Panc1 (cell line): ENCODE measurements around the gene LAMB1. TPM values are rescaled to one million over a fixed set of nuclear protein-coding genes. Genes with fewer than 3 reads are reported as not detected.

Experiments
- ATAC-seq: fragments of 200-7000 bp; cut with Tn5 transposase; 2 replicates; pipeline ENCODE4 v1.9.1; 2020; ENCODE audit warnings: mild to moderate bottlenecking, moderate library complexity
- Bru-seq: library from RNA; stranded (reverse); fragments of 400-500 nt; gene quantifications from one replicate; lab custom pipeline; 2021; lab: Mats Ljungman, UMichigan
- BruChase-seq, 2 experiments: library from RNA; stranded (reverse); fragments of 400-500 nt; gene quantifications; one replicate each; lab custom pipeline; 2021; lab: Mats Ljungman, UMichigan
- BruUV-seq: library from RNA; stranded (reverse); fragments of 400-500 nt; replicated peaks from 2 replicates; lab custom pipeline; 2021; lab: Mats Ljungman, UMichigan
- CTCF ChIA-PET: fragments of 300-600 bp; sonication (Branson Sonifier 250); formaldehyde crosslinking; loops from one replicate; lab custom pipeline; 2022; ENCODE audit warnings: antibody characterized with exemption; lab: Charles Lee
- POLR2A ChIA-PET: fragments of 300-600 bp; sonication (Branson Sonifier 250); formaldehyde crosslinking; loops from one replicate; lab custom pipeline; 2022; ENCODE audit warnings: antibody characterized with exemption; lab: Charles Lee
- DNase-seq: peaks from one replicate; pipeline ENCODE4 v3.0.0-alpha.2; 2010; ENCODE audit warnings: low read depth, low spot score
- H3K27ac ChIP-seq: 2 replicates; pipeline ENCODE4 v1.5.1; 2011; ENCODE audit warnings: mild to moderate bottlenecking, low read length, inconsistent platforms
- H3K27me3 ChIP-seq: fragments of 200-500 bp; sonication (Bioruptor generic); 2 replicates; pipeline ENCODE4 v1.6.0; 2014; ENCODE audit warnings: low read length, inconsistent platforms; ENCODE audit not compliant: control insufficient read depth, insufficient read depth
- H3K36me3 ChIP-seq: fragments of 200-500 bp; sonication (Bioruptor generic); 2 replicates; pipeline ENCODE4 v1.5.1; 2014; ENCODE audit warnings: inconsistent platforms, mild to moderate bottlenecking, low read length, moderate library complexity; ENCODE audit not compliant: control insufficient read depth, insufficient read depth
- H3K4me1 ChIP-seq: 2 replicates; pipeline ENCODE4 v1.5.1; 2011; ENCODE audit warnings: inconsistent platforms, mild to moderate bottlenecking, low read length, moderate library complexity; ENCODE audit not compliant: control insufficient read depth, insufficient read depth
- H3K4me3 ChIP-seq, 2 experiments: 2 replicates each; pipeline ENCODE4 v1.5.1; 2011 to 2012; ENCODE audit warnings: low read depth in 2 of 2, low read length in 2 of 2, mild to moderate bottlenecking in 2 of 2, inconsistent platforms in 1 of 2, moderate library complexity in 1 of 2
- H3K9me3 ChIP-seq: fragments of 200-500 bp; sonication (Bioruptor generic); 2 replicates; pipeline ENCODE4 v1.5.1; 2014; ENCODE audit warnings: low read depth, mild to moderate bottlenecking, inconsistent platforms, low read length, moderate library complexity; ENCODE audit not compliant: control insufficient read depth, insufficient read depth
- CTCF ChIP-seq: fragments of 450-650 bp; IDR thresholded peaks from 2 replicates; pipeline ENCODE4 v1.5.1; 2017; ENCODE audit warnings: mild to moderate bottlenecking
- POLR2AphosphoS5 ChIP-seq: IDR thresholded peaks from 2 replicates; pipeline ENCODE4 v1.6.1; 2012; ENCODE audit warnings: mild to moderate bottlenecking, low read depth, low read length, moderate library complexity
- REST ChIP-seq, 2 experiments: IDR thresholded peaks; 2 replicates each; pipeline ENCODE4 v1.6.1; 2011 to 2012; ENCODE audit warnings: low read depth in 2 of 2, control low read depth in 1 of 2, low read length in 1 of 2, mild to moderate bottlenecking in 1 of 2, moderate library complexity in 1 of 2; ENCODE audit not compliant: insufficient read depth in 1 of 2
- SIN3A ChIP-seq: IDR thresholded peaks from 2 replicates; pipeline ENCODE4 v1.6.1; 2012; ENCODE audit warnings: low read depth, mild to moderate bottlenecking, low read length, moderate library complexity, borderline replicate concordance; ENCODE audit not compliant: insufficient read depth
- TCF7L2 ChIP-seq: IDR thresholded peaks from 2 replicates; pipeline ENCODE4 v1.6.1; 2011; ENCODE audit warnings: mild to moderate bottlenecking, low read depth, low read length, inconsistent platforms
- in situ Hi-C: cut with HindIII; loops from 2 replicates; pipeline ENCODE4 v1.10.0; 2016; ENCODE audit warnings: low sequenced_read_pairs, low pct_unique_long_range_greater_than_20kb
- intact Hi-C: fragments of 100-400 bp; cut with micrococcal nuclease; formaldehyde crosslinking; loops from one replicate; pipeline ENCODE4 v1.10.0; 2022; ENCODE audit not compliant: unreplicated experiment
- long read RNA-seq: library from polyadenylated mRNA; unstranded; transcript quantifications from one replicate; pipeline ENCODE4 v2.0.0, GENCODE V29; 2021; ENCODE audit not compliant: unreplicated experiment
- polyA plus RNA-seq: library from polyadenylated mRNA; unstranded; fragments of >200 nt; gene quantifications from one replicate; pipeline ENCODE4 v1.2.1, GENCODE V29; 2012; ENCODE audit warnings: missing spikeins; ENCODE audit not compliant: insufficient read length
- total RNA-seq: library from RNA; stranded (reverse); gene quantifications from one replicate; pipeline ENCODE4 v1.2.1, GENCODE V29; 2021; ENCODE audit not compliant: unreplicated experiment

LAMB1 gene
- 204 TPM for total RNA-seq
- 141 TPM for polyA plus RNA-seq
- Bru-seq, nascent RNA, result percentile 97 among the genes with signal in this experiment
- percentile 94 among the genes with signal in this experiment for BruChase-seq, experiment 1, labeled RNA remaining after a 2-hour chase
- percentile 95 among the genes with signal in this experiment for BruChase-seq, experiment 2, labeled RNA remaining after a 6-hour chase
- long read RNA-seq, full-length matches to known transcripts, result 89 of 308 reads
- long read RNA-seq, partial matches to known transcripts, result 171 of 308 reads
- long read RNA-seq, other reads (novel, unspliced or antisense), result 48 of 308 reads

GRCh38 chr7:108002726-108003598 is at the start of gene LAMB1:
TSS of gene LAMB1 (minus strand) at chr7:108003161. CDS start at chr7:108002885, 276 bp downstream.
- H3K36me3 ChIP-seq, result peaks cover 12% of the 10 kb centered on the region; the same call in 1 of the 2 replicates
- peak; percentile 82 for ATAC-seq
- BruUV-seq, result no TSS peak
- DNase-seq, result no peak
- H3K27ac ChIP-seq, result peak within 1 kb of the TSS; percentile 90
- in situ Hi-C loops (no loop called here), intact Hi-C loops (no loop called here)
- TF ChIP-seq POLR2AphosphoS5 (peak; percentile 85), CTCF (no peak), TCF7L2 (peak; percentile 67; the same call in 1 of the 2 replicates), REST (IDR thresholded peaks at IDR 0.05; ENCODE audit: insufficient read depth in 1 of 2, low read depth in 2 of 2, low read length in 1 of 2) (no peak), SIN3A (no peak)
- H3K27me3 ChIP-seq, result no peaks in the 10 kb centered on the region; the same call in 1 of the 2 replicates
- no peaks in the 10 kb centered on the region for H3K9me3 ChIP-seq
- ChIA-PET POLR2A (interaction anchor here (0.6 to 0.7 kb wide), 4 partner anchors 14 to 140 kb away, joined by 4 to 9 read pairs (median 4); no protein-coding TSS in a partner anchor), CTCF (interaction anchor here (2.2 kb wide), 1 partner anchor 12 kb away, joined by 8 read pairs; no protein-coding TSS in a partner anchor)
- H3K4me3 ChIP-seq, result peak within 1 kb of the TSS; percentile 79 to 96
- H3K4me1 ChIP-seq, result peaks cover 58% of the 10 kb centered on the region

DNA sequence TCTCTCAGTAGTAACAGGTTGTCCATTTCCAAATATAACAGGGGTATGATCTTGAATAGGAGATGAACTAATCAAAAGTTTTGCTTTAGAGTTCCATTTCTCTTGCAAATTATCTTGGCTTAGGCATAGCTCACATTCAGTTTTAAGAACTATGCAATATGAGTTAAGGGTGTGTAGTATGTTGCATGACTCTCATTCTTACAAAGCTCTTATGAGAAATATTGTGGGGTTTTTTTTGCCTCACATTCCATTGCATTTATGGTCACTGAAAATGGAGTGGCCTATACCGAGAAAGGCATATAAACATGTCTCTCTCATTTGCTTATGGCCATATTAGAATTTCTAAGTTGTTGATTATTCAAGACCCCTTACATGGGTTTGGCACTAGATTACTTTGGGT is 48.5 kb upstream of the LAMB1 start:
- no peaks in the 10 kb centered on the region for H3K27me3 ChIP-seq
- no peaks in the 10 kb centered on the region for H3K9me3 ChIP-seq
- ATAC-seq (no peak), DNase-seq (no peak)
- H3K4me1 ChIP-seq, result no peaks in the 10 kb centered on the region
- CTCF ChIA-PET, result no interaction called here
- no peak overlapping the region for H3K27ac ChIP-seq
- intact Hi-C loops, result no loop called here
- TF ChIP-seq SIN3A (no peak), REST (IDR thresholded peaks at IDR 0.05; ENCODE audit: insufficient read depth in 1 of 2, low read depth in 2 of 2, low read length in 1 of 2) (no peak)
- no peaks in the 10 kb centered on the region for H3K36me3 ChIP-seq
- POLR2A ChIA-PET, result no interaction called here
- no TSS peak for BruUV-seq
- in situ Hi-C loops, result no loop called here
- H3K4me3 ChIP-seq, result no peak overlapping the region
